Gastrocnemius medialis (tissue), 4 donors: ENCODE measurements around the gene FTCD. TPM values are rescaled to one million over a fixed set of nuclear protein-coding genes. Genes with fewer than 3 reads are reported as not detected.
A peak's percentile ranks its signal among the peaks of the same experiment; 100 is the strongest.

Experiments
- ATAC-seq, 2 donors: fragments of 150-250 bp; one replicate each; pipeline ENCODE4 v1.9.1; 2016
- DNase-seq, 2 donors: peaks; one replicate each; pipeline ENCODE4 v3.0.0-alpha.2; 2019
- H3K27ac ChIP-seq, 4 donors: fragments of 200-600 bp; sonication (generic); 1 replicate in 1 of 4; 2 replicates in 3 of 4; pipeline ENCODE4 v1.5.1; 2016 to 2018; ENCODE audit warnings: mild to moderate bottlenecking in 2 of 4, moderate library complexity in 1 of 4
- H3K27me3 ChIP-seq, 3 donors: fragments of 200-600 bp; sonication (generic) in 2 of 3; 1 replicate in 1 of 3; 2 replicates in 2 of 3; pipeline versions ENCODE4 v1.5.1 to v1.6.0; 2016 to 2019; ENCODE audit warnings: mild to moderate bottlenecking in 1 of 3, moderate library complexity in 1 of 3
- H3K36me3 ChIP-seq, 2 donors: fragments of 200-600 bp; sonication (generic) in 1 of 2; one replicate each; pipeline ENCODE4 v1.5.1; 2017 to 2018
- H3K4me1 ChIP-seq, 2 donors: fragments of 200-600 bp; sonication (generic) in 1 of 2; one replicate each; pipeline ENCODE4 v1.5.1; 2016 to 2017; ENCODE audit warnings: mild to moderate bottlenecking in 2 of 2
- H3K4me3 ChIP-seq, 4 donors: fragments of 200-600 bp; sonication (generic) in 3 of 4; 1 replicate in 1 of 4; 2 replicates in 3 of 4; pipeline ENCODE4 v1.5.1; 2016 to 2019; ENCODE audit warnings: mild to moderate bottlenecking in 2 of 4
- H3K9me3 ChIP-seq, 3 donors: fragments of 200-600 bp; sonication (generic) in 2 of 3; 1 replicate in 1 of 3; 2 replicates in 2 of 3; pipeline ENCODE4 v1.5.1; 2016 to 2019
- CTCF ChIP-seq, 5 experiments: fragments of 450-650 bp in 3 of 5; fragments of 200-600 bp in 2 of 5; sonication (generic) in 2 of 5; IDR thresholded peaks in 4 of 5; conservative IDR thresholded peaks in 1 of 5; 1 replicate in 4 of 5; 2 replicates in 1 of 5; pipeline ENCODE4 v1.5.1; 2016 to 2019; ENCODE audit warnings: antibody characterized with exemption in 5 of 5, mild to moderate bottlenecking in 3 of 5, moderate library complexity in 3 of 5
- POLR2A ChIP-seq, 2 donors: fragments of 450-650 bp; IDR thresholded peaks; one replicate each; pipeline ENCODE4 v1.6.1; 2017; ENCODE audit warnings: antibody characterized with exemption in 2 of 2, mild to moderate bottlenecking in 2 of 2, moderate library complexity in 2 of 2
- in situ Hi-C, 4 donors: fragments of 200-750 bp; cut with MboI; loops; one replicate each; pipeline versions ENCODE4 v1.15.0 to v1.8.0; 2017; ENCODE audit warnings: low sequenced_read_pairs in 4 of 4
- intact Hi-C: fragments of 100-400 bp; cut with DNase I; formaldehyde crosslinking; loops from one replicate; pipeline ENCODE4 v1.15.1; 2023; ENCODE audit warnings: low total_unique reads
- total RNA-seq, 4 donors: library from RNA; depleted of rRNA; stranded (reverse); fragments of >200 nt; gene quantifications; one replicate each; pipeline versions ENCODE4 v1.1.0 to v1.2.3, GENCODE V29; 2016

Gene FTCD
- total RNA-seq, 4 donors from 2014 or later: 0.33 to 0.95 TPM; not detected in 2

- DNase-seq (peak in 1 of 2 donors; percentile 6), ATAC-seq (no peak)
- intact Hi-C loops: no loop called here
- TF ChIP-seq POLR2A (IDR thresholded peaks at IDR 0.05) (no peak), CTCF (IDR thresholded peaks at IDR 0.05 in 4 of 5, conservative IDR thresholded peaks at IDR 0.05 in 1 of 5) (no peak)
- in situ Hi-C loops: no loop called here
- H3K27ac ChIP-seq: no peak overlapping the region
- H3K9me3 ChIP-seq: no peaks in the 10 kb centered on the region
- H3K4me3 ChIP-seq: no peak overlapping the region
- H3K4me1 ChIP-seq: peaks cover 0 to 10% of the 10 kb centered on the region in 2 donors
- no peaks in the 10 kb centered on the region for H3K36me3 ChIP-seq
- peaks cover 0 to 9% (median 0%) of the 10 kb centered on the region in 3 donors for H3K27me3 ChIP-seq
Measured at GRCh38 chr21:46150491-46151121, 4.8 kb downstream of the FTCD start.

GRCh38 chr21:46150073-46150472 lies 5.3 kb downstream of the FTCD start:
- H3K27me3 ChIP-seq: peaks cover 0 to 9% (median 0%) of the 10 kb centered on the region in 3 donors
- H3K36me3 ChIP-seq: no peaks in the 10 kb centered on the region
- no peak for TF ChIP-seq POLR2A (IDR thresholded peaks at IDR 0.05)
- no peak for TF ChIP-seq CTCF (IDR thresholded peaks at IDR 0.05 in 4 of 5, conservative IDR thresholded peaks at IDR 0.05 in 1 of 5)
- in situ Hi-C loops (no loop called here), intact Hi-C loops (no loop called here)
- DNase-seq (peak in 1 of 2 donors; percentile 6), ATAC-seq (no peak)
- no peaks in the 10 kb centered on the region for H3K9me3 ChIP-seq
- no peak overlapping the region for H3K27ac ChIP-seq
- peaks cover 0 to 10% of the 10 kb centered on the region in 2 donors for H3K4me1 ChIP-seq
- no peak overlapping the region for H3K4me3 ChIP-seq

GRCh38 chr21:46149205-46149901 lies 6.0 kb downstream of the FTCD start:
- TF ChIP-seq CTCF (IDR thresholded peaks at IDR 0.05 in 4 of 5, conservative IDR thresholded peaks at IDR 0.05 in 1 of 5) (no peak), POLR2A (IDR thresholded peaks at IDR 0.05) (no peak)
- in situ Hi-C loops (no loop called here), intact Hi-C loops (no loop called here)

GRCh38 chr21:46148106-46148505 lies 7.3 kb downstream of the FTCD start:
- TF ChIP-seq CTCF (IDR thresholded peaks at IDR 0.05 in 4 of 5, conservative IDR thresholded peaks at IDR 0.05 in 1 of 5): no peak
- no peak for TF ChIP-seq POLR2A (IDR thresholded peaks at IDR 0.05)
- intact Hi-C loops (no loop called here), in situ Hi-C loops (no loop called here)
- Histone ChIP-seq H3K27me3 (peaks cover 0 to 9% (median 0%) of the 10 kb centered on the region in 3 donors), H3K36me3 (no peaks in the 10 kb centered on the region), H3K9me3 (no peaks in the 10 kb centered on the region), H3K27ac (no peak overlapping the region), H3K4me1 (peaks cover 0 to 4% of the 10 kb centered on the region in 2 donors), H3K4me3 (no peak overlapping the region)
- ATAC-seq (no peak), DNase-seq (no peak)

More at GRCh38 chr21:46149205-46149901, 6.0 kb downstream of the FTCD start:
- Histone ChIP-seq H3K27ac (no peak overlapping the region), H3K4me3 (no peak overlapping the region), H3K27me3 (peaks cover 0 to 9% (median 0%) of the 10 kb centered on the region in 3 donors), H3K36me3 (no peaks in the 10 kb centered on the region), H3K4me1 (peaks cover 0 to 10% of the 10 kb centered on the region in 2 donors), H3K9me3 (no peaks in the 10 kb centered on the region)
- DNase-seq: no peak
- no peak for ATAC-seq
